B cell (primary cell): Measurements from ENCODE around the gene PIP5K1A. TPM values are rescaled to one million over a fixed set of nuclear protein-coding genes. Genes with fewer than 3 reads are reported as not detected.

Experiments
- ATAC-seq: fragments of 200-7000 bp; cut with Tn5 transposase; one replicate; pipeline ENCODE4 v1.10.0; 2021; ENCODE audit warnings: low read depth, mild to moderate bottlenecking, moderate number of reproducible peaks, moderate library complexity
- CTCF ChIA-PET: fragments of 350-600 bp; sonication (Branson Sonifier 250); formaldehyde crosslinking; loops from one replicate; lab custom pipeline; 2021; ENCODE audit warnings: antibody characterized with exemption, inconsistent platforms; lab: Charles Lee
- POLR2A ChIA-PET: fragments of 350-600 bp; sonication (Branson Sonifier 250); formaldehyde crosslinking; loops from one replicate; lab custom pipeline; 2021; ENCODE audit warnings: antibody characterized with exemption; lab: Charles Lee
- DNase-seq: peaks from one replicate; pipeline ENCODE4 v3.0.0; 2013
- H2AFZ ChIP-seq: 2 replicates; pipeline ENCODE4 v1.6.1; 2012; ENCODE audit warnings: mild to moderate bottlenecking, low read depth, low read length; ENCODE audit not compliant: insufficient read depth, poor library complexity, severe bottlenecking
- H3K27ac ChIP-seq, 2 donors: 1 replicate in 1 of 2; 2 replicates in 1 of 2; pipeline ENCODE4 v1.5.1; 2012 to 2013; ENCODE audit warnings: low read length in 2 of 2, mild to moderate bottlenecking in 2 of 2, moderate library complexity in 1 of 2
- H3K27me3 ChIP-seq, 4 experiments: fragments of 200-600 bp in 1 of 4; sonication (generic) in 1 of 4; replicated peaks in 1 of 4; 1 replicate in 2 of 4; 2 replicates in 2 of 4; pipeline versions ENCODE4 v1.6.1 to v1.7.0; 2013 to 2016; ENCODE audit warnings: low read length in 3 of 4, mild to moderate bottlenecking in 2 of 4, mixed read lengths in 1 of 4, moderate library complexity in 1 of 4; ENCODE audit not compliant: insufficient read depth in 4 of 4, control insufficient read depth in 3 of 4; ENCODE audit errors: control extremely low read depth in 1 of 4
- H3K36me3 ChIP-seq, 2 experiments: replicated peaks in 1 of 2; 1 replicate in 1 of 2; 2 replicates in 1 of 2; pipeline versions ENCODE4 v1.6.1 to v1.7.1; 2013; ENCODE audit warnings: low read length in 1 of 2; ENCODE audit not compliant: insufficient read depth in 2 of 2, control insufficient read depth in 1 of 2; ENCODE audit errors: control extremely low read depth in 1 of 2, extremely low read depth in 1 of 2
- H3K4me1 ChIP-seq, 2 donors: fragments of 200-600 bp in 1 of 2; sonication (generic) in 1 of 2; 1 replicate in 1 of 2; 2 replicates in 1 of 2; pipeline versions ENCODE4 v1.5.1 to v1.6.1; 2013 to 2017; ENCODE audit warnings: low read length in 2 of 2; ENCODE audit not compliant: control insufficient read depth in 2 of 2, insufficient read depth in 2 of 2
- H3K4me2 ChIP-seq: replicated peaks from 2 replicates; pipeline ENCODE3; 2012; ENCODE audit warnings: mild to moderate bottlenecking, low read depth, low read length; ENCODE audit not compliant: poor library complexity, severe bottlenecking
- H3K4me3 ChIP-seq, 5 experiments: fragments of 200-600 bp in 1 of 5; sonication (generic) in 1 of 5; 1 replicate in 3 of 5; 2 replicates in 2 of 5; pipeline versions ENCODE4 v1.5.1 to v1.7.0; 2011 to 2016; ENCODE audit warnings: low read length in 4 of 5, mild to moderate bottlenecking in 4 of 5, low read depth in 2 of 5, control low read depth in 1 of 5, moderate library complexity in 1 of 5; ENCODE audit not compliant: insufficient read depth in 1 of 5; ENCODE audit errors: control extremely low read depth in 1 of 5, extremely low read depth in 1 of 5
- H3K79me2 ChIP-seq: fragments of 200-600 bp; sonication (generic); one replicate; pipeline ENCODE4 v1.6.0; 2016; ENCODE audit warnings: low read length; ENCODE audit not compliant: control insufficient read depth, insufficient read depth
- H3K9ac ChIP-seq: fragments of 200-600 bp; sonication (generic); 2 replicates; pipeline ENCODE4 v1.6.1; 2017; ENCODE audit warnings: mild to moderate bottlenecking, low read length, moderate library complexity
- H3K9me3 ChIP-seq, 3 donors: one replicate each; pipeline versions ENCODE4 v1.6.1 to v1.7.1; 2013; ENCODE audit warnings: low read length in 2 of 3; ENCODE audit not compliant: control insufficient read depth in 2 of 3, insufficient read depth in 1 of 3; ENCODE audit errors: control extremely low read depth in 1 of 3
- H4K20me1 ChIP-seq: 2 replicates; pipeline ENCODE4 v1.6.0; 2012; ENCODE audit warnings: mild to moderate bottlenecking, low read length; ENCODE audit not compliant: insufficient read depth, control insufficient read depth, poor library complexity, severe bottlenecking
- H3K27ac Mint-ChIP-seq: one replicate; pipeline ENCODE4 v1.8.0; 2021; ENCODE audit warnings: mixed read lengths
- H3K27me3 Mint-ChIP-seq: one replicate; pipeline ENCODE4 v1.8.0; 2021; ENCODE audit warnings: mixed read lengths
- H3K4me1 Mint-ChIP-seq: one replicate; pipeline ENCODE4 v1.8.0; 2021; ENCODE audit warnings: mixed read lengths
- H3K4me3 Mint-ChIP-seq: one replicate; pipeline ENCODE4 v1.8.0; 2021; ENCODE audit warnings: mixed read lengths
- H3K9me3 Mint-ChIP-seq: one replicate; pipeline ENCODE4 v1.8.0; 2022; ENCODE audit warnings: mixed read lengths; ENCODE audit not compliant: insufficient read depth
- EZH2 ChIP-seq: IDR thresholded peaks from 2 replicates; pipeline ENCODE4 v1.6.1; 2012; ENCODE audit warnings: borderline replicate concordance, low read depth, mild to moderate bottlenecking, moderate library complexity, low read length; ENCODE audit not compliant: insufficient read depth, poor library complexity, severe bottlenecking
- WGBS: methylation state at CpG from one replicate; pipeline ENCODE4 v1.1.5; 2013; ENCODE audit warnings: missing lambda C conversion rate; ENCODE audit not compliant: insufficient coverage; 5-methylcytosine and 5-hydroxymethylcytosine counted together
- intact Hi-C: fragments of 100-400 bp; cut with micrococcal nuclease; formaldehyde crosslinking; loops from one replicate; pipeline ENCODE4 v1.10.0; 2022
- polyA plus RNA-seq: library from polyadenylated mRNA; depleted of rRNA; stranded (reverse); fragments of >200 nt; gene quantifications from 2 replicates; pipeline ENCODE4 v1.2.3, GENCODE V29; 2012
- total RNA-seq, 2 donors: library from RNA; stranded (reverse); fragments of 120-200 nt in 1 of 2; gene quantifications; 1 replicate in 1 of 2; 2 replicates in 1 of 2; pipeline versions ENCODE4 v1.2.3 to v1.2.4, GENCODE V29; 2013 to 2022
- TF ChIP-seq, protein P1 (sequence below): fragments of 200-600 bp; IDR thresholded peaks from one replicate; pipeline ENCODE4 v1.8.0; 2022; ENCODE audit warnings: antibody characterized with exemption, mild to moderate bottlenecking

Gene PIP5K1A
- total and polyA plus RNA-seq, 2 donors (not counting 1 experiment from before 2014, with no cell fraction given), result 59.4 to 78.4 TPM

DNA sequence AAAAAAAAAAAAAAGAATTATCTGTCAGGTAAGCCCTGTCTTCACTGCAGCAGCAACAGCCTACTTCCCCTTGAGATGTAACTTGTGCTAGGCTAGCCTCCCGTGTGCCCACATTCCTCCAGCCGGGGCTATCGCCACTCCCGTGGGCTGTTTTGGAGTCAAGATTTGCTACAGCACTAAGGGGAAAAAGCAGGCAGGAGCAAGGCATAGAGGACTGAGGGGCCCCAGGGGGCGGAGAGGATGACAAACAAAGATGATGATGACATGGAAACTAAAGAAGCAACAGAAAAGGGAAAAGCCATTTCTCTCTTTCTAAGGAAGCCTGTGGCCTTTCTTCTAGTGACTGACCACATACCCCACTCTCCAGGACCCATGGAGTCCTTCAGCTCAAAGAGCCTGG is 40.0 kb upstream of the PIP5K1A start:
- WGBS, result 38% methylated on average over 4 of the region's 5 CpGs
- POLR2A ChIA-PET, result interaction anchor here (0.6 kb wide), 1 partner anchor 33 kb away, joined by 4 read pairs; no protein-coding TSS in a partner anchor
- Histone ChIP-seq H3K9me3 (no peaks in the 10 kb centered on the region), H3K27me3 (no peaks in the 10 kb centered on the region), H4K20me1 (peaks cover 10% of the 10 kb centered on the region), H2AFZ (no peak overlapping the region), H3K9ac (peak overlapping the region; percentile 11), H3K36me3 (peaks cover 1 to 26% of the 10 kb centered on the region in 2 experiments), H3K79me2 (peaks cover 42% of the 10 kb centered on the region), H3K4me1 (peaks cover 30 to 38% of the 10 kb centered on the region in 2 donors), H3K27ac (peak overlapping the region; percentile 7 to 79), H3K4me3 (peak overlapping the region in 4 of 5 experiments; percentile 8 to 98 (median 22)), H3K4me2 (peak overlapping the region; percentile 86)
- Mint-ChIP-seq H3K4me3 (peak overlapping the region; percentile 99), H3K9me3 (no peaks in the 10 kb centered on the region), H3K4me1 (peaks cover 47% of the 10 kb centered on the region), H3K27me3 (no peaks in the 10 kb centered on the region), H3K27ac (peak overlapping the region; percentile 97)
- DNase-seq (no peak), ATAC-seq (no peak)
- intact Hi-C loops, result no loop called here
- CTCF ChIA-PET, result interaction anchor here (0.7 to 9.6 kb wide), 8 partner anchors 9 to 286 kb away, joined by 3 to 227 read pairs (median 10); partner anchors contain the start of genes GABPB2 and TMOD4
- TF ChIP-seq, protein P1, sequence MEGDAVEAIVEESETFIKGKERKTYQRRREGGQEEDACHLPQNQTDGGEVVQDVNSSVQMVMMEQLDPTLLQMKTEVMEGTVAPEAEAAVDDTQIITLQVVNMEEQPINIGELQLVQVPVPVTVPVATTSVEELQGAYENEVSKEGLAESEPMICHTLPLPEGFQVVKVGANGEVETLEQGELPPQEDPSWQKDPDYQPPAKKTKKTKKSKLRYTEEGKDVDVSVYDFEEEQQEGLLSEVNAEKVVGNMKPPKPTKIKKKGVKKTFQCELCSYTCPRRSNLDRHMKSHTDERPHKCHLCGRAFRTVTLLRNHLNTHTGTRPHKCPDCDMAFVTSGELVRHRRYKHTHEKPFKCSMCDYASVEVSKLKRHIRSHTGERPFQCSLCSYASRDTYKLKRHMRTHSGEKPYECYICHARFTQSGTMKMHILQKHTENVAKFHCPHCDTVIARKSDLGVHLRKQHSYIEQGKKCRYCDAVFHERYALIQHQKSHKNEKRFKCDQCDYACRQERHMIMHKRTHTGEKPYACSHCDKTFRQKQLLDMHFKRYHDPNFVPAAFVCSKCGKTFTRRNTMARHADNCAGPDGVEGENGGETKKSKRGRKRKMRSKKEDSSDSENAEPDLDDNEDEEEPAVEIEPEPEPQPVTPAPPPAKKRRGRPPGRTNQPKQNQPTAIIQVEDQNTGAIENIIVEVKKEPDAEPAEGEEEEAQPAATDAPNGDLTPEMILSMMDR, result no peak
- no peak for TF ChIP-seq EZH2

DNA sequence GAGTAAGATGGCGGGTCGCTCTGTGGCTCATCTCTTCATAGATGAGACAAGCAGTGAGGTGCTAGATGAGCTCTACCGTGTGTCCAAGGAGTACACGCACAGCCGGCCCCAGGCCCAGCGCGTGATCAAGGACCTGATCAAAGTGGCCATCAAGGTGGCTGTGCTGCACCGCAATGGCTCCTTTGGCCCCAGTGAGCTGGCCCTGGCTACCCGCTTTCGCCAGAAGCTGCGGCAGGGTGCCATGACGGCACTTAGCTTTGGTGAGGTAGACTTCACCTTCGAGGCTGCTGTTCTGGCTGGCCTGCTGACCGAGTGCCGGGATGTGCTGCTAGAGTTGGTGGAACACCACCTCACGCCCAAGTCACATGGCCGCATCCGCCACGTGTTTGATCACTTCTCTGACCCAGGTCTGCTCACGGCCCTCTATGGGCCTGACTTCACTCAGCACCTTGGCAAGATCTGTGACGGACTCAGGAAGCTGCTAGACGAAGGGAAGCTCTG is 39.6 kb upstream of the PIP5K1A start:
- peak overlapping the region; percentile 99 for H3K4me3 Mint-ChIP-seq
- Histone ChIP-seq H3K4me1 (peaks cover 30 to 38% of the 10 kb centered on the region in 2 donors), H3K4me3 (no peak overlapping the region), H2AFZ (no peak overlapping the region), H3K4me2 (peak overlapping the region; percentile 86), H3K27me3 (no peaks in the 10 kb centered on the region), H3K9ac (peak overlapping the region; percentile 4), H3K9me3 (no peaks in the 10 kb centered on the region), H3K36me3 (peaks cover 1 to 26% of the 10 kb centered on the region in 2 experiments), H3K27ac (peak overlapping the region in 1 of 2 donors; percentile 79), H3K79me2 (peaks cover 42% of the 10 kb centered on the region), H4K20me1 (peaks cover 10% of the 10 kb centered on the region)
- no peaks in the 10 kb centered on the region for H3K9me3 Mint-ChIP-seq
- H3K27me3 Mint-ChIP-seq, result no peaks in the 10 kb centered on the region
- peak overlapping the region; percentile 97 for H3K27ac Mint-ChIP-seq
- intact Hi-C loops, result no loop called here
- WGBS, result 91% methylated on average over 22 of the region's 22 CpGs
- DNase-seq, result no peak
- TF ChIP-seq, protein P1, result no peak
- no peak for TF ChIP-seq EZH2
- ChIA-PET POLR2A (interaction anchor here (0.6 kb wide), 1 partner anchor 33 kb away, joined by 4 read pairs; no protein-coding TSS in a partner anchor), CTCF (interaction anchor here (1.5 to 9.6 kb wide), 5 partner anchors 9 to 134 kb away, joined by 4 to 227 read pairs (median 12); partner anchors contain the start of gene GABPB2)
- H3K4me1 Mint-ChIP-seq, result peaks cover 47% of the 10 kb centered on the region
- no peak for ATAC-seq
